ENCODE results near the gene EPS8L3. TPM values are rescaled to one million over a fixed set of nuclear protein-coding genes. Genes with fewer than 3 reads are reported as not detected.
A peak's percentile ranks its signal among the peaks of the same experiment; 100 is the strongest.
"Not testable (repeated sequence)": the region's sequence is repeated elsewhere in the genome, so short reads cannot be mapped to it uniquely, and the experiment has no call there.

Gene EPS8L3
- polyA plus RNA-seq, 1 donor from 2014 or later: not detected

GRCh38 chr1:109800291-109800690 lies 36.6 kb upstream of the EPS8L3 start:
- Mint-ChIP-seq H3K4me3 (no peak overlapping the region), H3K27ac (no peak overlapping the region), H3K27me3 (peaks cover 7% of the 10 kb centered on the region), H3K9me3 (no peaks in the 10 kb centered on the region), H3K4me1 (peaks cover 0 to 2% (median 1%) of the 10 kb centered on the region in 3 donors), H3K36me3 (no peaks in the 10 kb centered on the region)

GRCh38 chr1:109799445-109799844 lies 35.7 kb upstream of the EPS8L3 start:
- no peak overlapping the region for H3K27ac Mint-ChIP-seq
- H3K4me1 Mint-ChIP-seq: peaks cover 0 to 2% (median 1%) of the 10 kb centered on the region in 3 donors
- no peaks in the 10 kb centered on the region for H3K9me3 Mint-ChIP-seq
- no peaks in the 10 kb centered on the region for H3K36me3 Mint-ChIP-seq
- peaks cover 8% of the 10 kb centered on the region for H3K27me3 Mint-ChIP-seq
- no peak overlapping the region for H3K4me3 Mint-ChIP-seq

GRCh38 chr1:109797303-109797595 lies 33.5 kb upstream of the EPS8L3 start:
- H3K36me3 Mint-ChIP-seq, H3K4me1 Mint-ChIP-seq: not testable (repeated sequence)

GRCh38 chr1:109796484-109797302 lies 33.0 kb upstream of the EPS8L3 start:
- peak overlapping the region in 1 of 3 donors; percentile 50 for H3K27ac Mint-ChIP-seq
- H3K36me3 Mint-ChIP-seq: no peaks in the 10 kb centered on the region
- no peak overlapping the region for H3K4me3 Mint-ChIP-seq
- H3K9me3 Mint-ChIP-seq: no peaks in the 10 kb centered on the region
- H3K27me3 Mint-ChIP-seq: peaks cover 11% of the 10 kb centered on the region
- peaks cover 0 to 2% (median 0%) of the 10 kb centered on the region in 3 donors for H3K4me1 Mint-ChIP-seq

More at GRCh38 chr1:109797303-109797595, 33.5 kb upstream of the EPS8L3 start:
- peak overlapping the region in 1 of 3 donors; percentile 50 for H3K27ac Mint-ChIP-seq
- H3K9me3 Mint-ChIP-seq, H3K4me3 Mint-ChIP-seq: not testable (repeated sequence)
- H3K27me3 Mint-ChIP-seq: peaks cover 11% of the 10 kb centered on the region

- Mint-ChIP-seq H3K27me3 (peaks cover 9% of the 10 kb centered on the region), H3K4me3 (no peak overlapping the region), H3K36me3 (no peaks in the 10 kb centered on the region), H3K27ac (no peak overlapping the region), H3K4me1 (peaks cover 0 to 4% (median 0%) of the 10 kb centered on the region in 3 donors), H3K9me3 (no peaks in the 10 kb centered on the region)
Measured at GRCh38 chr1:109794319-109795132, 30.8 kb upstream of the EPS8L3 start.

- Mint-ChIP-seq H3K27ac (no peak overlapping the region), H3K36me3 (no peaks in the 10 kb centered on the region), H3K27me3 (peaks cover 9% of the 10 kb centered on the region), H3K4me3 (peak overlapping the region in 1 of 4 donors; percentile 33), H3K9me3 (no peaks in the 10 kb centered on the region), H3K4me1 (peaks cover 0 to 4% (median 0%) of the 10 kb centered on the region in 3 donors)
Measured at GRCh38 chr1:109793486-109794318, 30.0 kb upstream of the EPS8L3 start.

- no peaks in the 10 kb centered on the region for H3K9me3 Mint-ChIP-seq
- H3K4me1 Mint-ChIP-seq: peaks cover 0 to 4% (median 0%) of the 10 kb centered on the region in 3 donors
- no peaks in the 10 kb centered on the region for H3K36me3 Mint-ChIP-seq
- peaks cover 9% of the 10 kb centered on the region for H3K27me3 Mint-ChIP-seq
- no peak overlapping the region for H3K27ac Mint-ChIP-seq
- H3K4me3 Mint-ChIP-seq: no peak overlapping the region
Measured at GRCh38 chr1:109793089-109793485, 29.4 kb upstream of the EPS8L3 start.

- Mint-ChIP-seq H3K27ac (no peak overlapping the region), H3K36me3 (no peaks in the 10 kb centered on the region), H3K4me3 (no peak overlapping the region), H3K9me3 (no peaks in the 10 kb centered on the region), H3K27me3 (peaks cover 6% of the 10 kb centered on the region), H3K4me1 (peaks cover 0 to 2% (median 0%) of the 10 kb centered on the region in 3 donors)
Measured at GRCh38 chr1:109792056-109792831, 28.5 kb upstream of the EPS8L3 start.

GRCh38 chr1:109791495-109792043 lies 27.8 kb upstream of the EPS8L3 start:
- Mint-ChIP-seq H3K36me3 (no peaks in the 10 kb centered on the region), H3K4me1 (peaks cover 0 to 2% (median 0%) of the 10 kb centered on the region in 3 donors), H3K9me3 (no peaks in the 10 kb centered on the region), H3K27ac (peak overlapping the region in 1 of 3 donors; percentile 16), H3K27me3 (peaks cover 6% of the 10 kb centered on the region), H3K4me3 (no peak overlapping the region)

GRCh38 chr1:109790735-109791494 lies 27.2 kb upstream of the EPS8L3 start:
- Mint-ChIP-seq H3K27me3 (peaks cover 8% of the 10 kb centered on the region), H3K36me3 (no peaks in the 10 kb centered on the region), H3K27ac (peak overlapping the region in 1 of 3 donors; percentile 16), H3K4me1 (peaks cover 0 to 2% (median 0%) of the 10 kb centered on the region in 3 donors), H3K9me3 (no peaks in the 10 kb centered on the region), H3K4me3 (no peak overlapping the region)

GRCh38 chr1:109790329-109790728 lies 26.6 kb upstream of the EPS8L3 start:
- Mint-ChIP-seq H3K27me3 (peaks cover 8% of the 10 kb centered on the region), H3K4me1 (peaks cover 0 to 2% (median 0%) of the 10 kb centered on the region in 3 donors), H3K4me3 (no peak overlapping the region), H3K27ac (no peak overlapping the region), H3K9me3 (no peaks in the 10 kb centered on the region), H3K36me3 (no peaks in the 10 kb centered on the region)

- peaks cover 0 to 2% (median 0%) of the 10 kb centered on the region in 3 donors for H3K4me1 Mint-ChIP-seq
- no peak overlapping the region for H3K4me3 Mint-ChIP-seq
- peaks cover 8% of the 10 kb centered on the region for H3K27me3 Mint-ChIP-seq
- H3K27ac Mint-ChIP-seq: no peak overlapping the region
- H3K9me3 Mint-ChIP-seq: no peaks in the 10 kb centered on the region
- no peaks in the 10 kb centered on the region for H3K36me3 Mint-ChIP-seq
Measured at GRCh38 chr1:109789551-109790180, 25.9 kb upstream of the EPS8L3 start.

Measured in IgD-negative memory B cell (primary cell).